GM12878 (cell line): Measurements from ENCODE around the gene RARA. TPM values are rescaled to one million over a fixed set of nuclear protein-coding genes. Genes with fewer than 3 reads are reported as not detected.

Experiments used
- CEBPB ChIP-seq, 2 experiments: fragments of 150-350 bp in 1 of 2; IDR thresholded peaks; 2 replicates each; pipeline ENCODE4 v1.6.1; 2012 to 2014; ENCODE audit warnings: low read depth in 2 of 2, low read length in 2 of 2, borderline replicate concordance in 1 of 2, inconsistent platforms in 1 of 2
- EP300 ChIP-seq, 2 experiments: fragments of 150-350 bp in 1 of 2; IDR thresholded peaks; 2 replicates each; pipeline ENCODE4 v1.6.1; 2011 to 2012; ENCODE audit warnings: low read depth in 2 of 2, low read length in 2 of 2, borderline replicate concordance in 1 of 2, improper control_type of control experiment in 1 of 2, inconsistent platforms in 1 of 2; ENCODE audit not compliant: control insufficient read depth in 1 of 2
- GABPA ChIP-seq: IDR thresholded peaks from 2 replicates; pipeline ENCODE4 v1.6.1; 2014; ENCODE audit warnings: antibody characterized with exemption, low read depth, mild to moderate bottlenecking, inconsistent platforms
- LARP7 ChIP-seq: fragments of 450-650 bp; IDR thresholded peaks from 2 replicates; pipeline ENCODE4 v1.6.1; 2017; ENCODE audit warnings: mild to moderate bottlenecking
- NFXL1 ChIP-seq: fragments of 450-650 bp; IDR thresholded peaks from 2 replicates; pipeline ENCODE4 v1.6.1; 2017; ENCODE audit warnings: antibody characterized with exemption, mild to moderate bottlenecking, borderline replicate concordance
- SIX5 ChIP-seq: IDR thresholded peaks from 2 replicates; pipeline ENCODE4 v1.6.1; 2011; ENCODE audit warnings: mild to moderate bottlenecking, low read depth, low read length, moderate library complexity; ENCODE audit not compliant: severe bottlenecking
- TCF12 ChIP-seq: IDR thresholded peaks from 2 replicates; pipeline ENCODE4 v1.6.1; 2011; ENCODE audit warnings: low read depth, mild to moderate bottlenecking, low read length
- ZBTB33 ChIP-seq: fragments of 450-650 bp; IDR thresholded peaks from 2 replicates; pipeline ENCODE4 v1.6.1; 2017; ENCODE audit warnings: mild to moderate bottlenecking
- ZBTB4 ChIP-seq: fragments of 450-650 bp; formaldehyde crosslinking; IDR thresholded peaks from 2 replicates; pipeline ENCODE4 v1.4.0; 2022; ENCODE audit warnings: mild to moderate bottlenecking, moderate library complexity
- polyA plus RNA-seq, 11 experiments: library from polyadenylated mRNA; depleted of rRNA in 4 of 11; unstranded in 6 of 11; stranded (reverse) in 5 of 11; fragments of >200 nt; fragmentation: Nextera tagmentation in 4 of 11; fragmentation: Illumina TruSeq in 1 of 11; extraction: Ambion mirVana in 4 of 11; extraction: Trizol in 1 of 11; gene quantifications; 1 replicate in 1 of 11; 2 replicates in 10 of 11; pipeline versions ENCODE4 v1.2.1 to v1.2.3, GENCODE V29; 2011 to 2016; ENCODE audit warnings: inconsistent platforms in 2 of 11, missing spikeins in 2 of 11, low read depth in 1 of 11
- total RNA-seq, 4 experiments: library from RNA; depleted of rRNA in 3 of 4; stranded (reverse); fragments of >200 nt in 3 of 4; fragmentation: Illumina TruSeq in 1 of 4; extraction: Trizol in 1 of 4; gene quantifications; 2 replicates each; pipeline versions ENCODE4 v1.2.1 to v1.2.3, GENCODE V29; 2013 to 2021

The RARA gene
- total and polyA plus RNA-seq, 10 of the 15 experiments (the other 5 are each of a cell fraction or from before 2014, with no cell fraction given) = 0.13 to 33.6 (median 13.6) TPM

- TF ChIP-seq CEBPB (IDR thresholded peaks at IDR 0.05; ENCODE audit: borderline replicate concordance in 1 of 2, low read depth in 2 of 2, low read length in 2 of 2) = no peak
- no peak for TF ChIP-seq GABPA
- TF ChIP-seq EP300 (IDR thresholded peaks at IDR 0.05; ENCODE audit: borderline replicate concordance in 1 of 2, control insufficient read depth in 1 of 2, low read depth in 2 of 2, low read length in 2 of 2) = no peak
- no peak for TF ChIP-seq ZBTB4 (CRISPR knock-in tag)
- no peak for TF ChIP-seq SIX5
- TF ChIP-seq LARP7 = peak; percentile 69
- TF ChIP-seq ZBTB33 = no peak
- no peak for TF ChIP-seq NFXL1
- TF ChIP-seq TCF12 = no peak
Observed at GRCh38 chr17:40363111-40363827, 54.3 kb downstream of the RARA start (continued).
